GM12875 (cell line): Measurements from ENCODE around the gene ALPI.

Experiments
- H3K4me3 ChIP-seq: one replicate; pipeline ENCODE4 v1.5.1; 2011; ENCODE audit warnings: low read depth, low read length, control low read depth
- TF ChIP-seq, protein P1 (sequence below): IDR thresholded peaks from 2 replicates; pipeline ENCODE4 v1.5.1; 2011; ENCODE audit warnings: low read depth, mild to moderate bottlenecking, control low read depth, inconsistent platforms, low read length, moderate library complexity, borderline replicate concordance; ENCODE audit not compliant: insufficient read depth

Gene ALPI

DNA sequence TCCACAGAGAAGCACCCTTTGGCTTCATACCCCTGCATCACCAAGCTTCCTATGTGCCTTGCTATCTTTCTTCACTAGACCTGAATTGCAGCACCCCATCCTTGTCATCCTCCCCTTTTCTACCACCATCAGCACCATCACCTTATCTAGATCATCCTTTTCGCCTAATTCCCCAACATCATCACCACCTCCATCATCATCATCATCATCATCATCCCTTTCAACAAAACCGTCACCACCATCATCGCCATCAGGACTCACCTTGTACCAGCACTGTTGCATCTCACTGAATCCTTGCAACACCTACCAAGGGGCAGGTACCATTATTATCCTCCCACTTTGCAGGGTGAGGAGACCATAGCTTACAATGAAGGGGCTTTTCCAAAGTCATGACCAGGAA lies 42.5 kb downstream of the ALPI start:
- TF ChIP-seq, protein P1, sequence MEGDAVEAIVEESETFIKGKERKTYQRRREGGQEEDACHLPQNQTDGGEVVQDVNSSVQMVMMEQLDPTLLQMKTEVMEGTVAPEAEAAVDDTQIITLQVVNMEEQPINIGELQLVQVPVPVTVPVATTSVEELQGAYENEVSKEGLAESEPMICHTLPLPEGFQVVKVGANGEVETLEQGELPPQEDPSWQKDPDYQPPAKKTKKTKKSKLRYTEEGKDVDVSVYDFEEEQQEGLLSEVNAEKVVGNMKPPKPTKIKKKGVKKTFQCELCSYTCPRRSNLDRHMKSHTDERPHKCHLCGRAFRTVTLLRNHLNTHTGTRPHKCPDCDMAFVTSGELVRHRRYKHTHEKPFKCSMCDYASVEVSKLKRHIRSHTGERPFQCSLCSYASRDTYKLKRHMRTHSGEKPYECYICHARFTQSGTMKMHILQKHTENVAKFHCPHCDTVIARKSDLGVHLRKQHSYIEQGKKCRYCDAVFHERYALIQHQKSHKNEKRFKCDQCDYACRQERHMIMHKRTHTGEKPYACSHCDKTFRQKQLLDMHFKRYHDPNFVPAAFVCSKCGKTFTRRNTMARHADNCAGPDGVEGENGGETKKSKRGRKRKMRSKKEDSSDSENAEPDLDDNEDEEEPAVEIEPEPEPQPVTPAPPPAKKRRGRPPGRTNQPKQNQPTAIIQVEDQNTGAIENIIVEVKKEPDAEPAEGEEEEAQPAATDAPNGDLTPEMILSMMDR: no peak
- H3K4me3 ChIP-seq: no peak overlapping the region

DNA sequence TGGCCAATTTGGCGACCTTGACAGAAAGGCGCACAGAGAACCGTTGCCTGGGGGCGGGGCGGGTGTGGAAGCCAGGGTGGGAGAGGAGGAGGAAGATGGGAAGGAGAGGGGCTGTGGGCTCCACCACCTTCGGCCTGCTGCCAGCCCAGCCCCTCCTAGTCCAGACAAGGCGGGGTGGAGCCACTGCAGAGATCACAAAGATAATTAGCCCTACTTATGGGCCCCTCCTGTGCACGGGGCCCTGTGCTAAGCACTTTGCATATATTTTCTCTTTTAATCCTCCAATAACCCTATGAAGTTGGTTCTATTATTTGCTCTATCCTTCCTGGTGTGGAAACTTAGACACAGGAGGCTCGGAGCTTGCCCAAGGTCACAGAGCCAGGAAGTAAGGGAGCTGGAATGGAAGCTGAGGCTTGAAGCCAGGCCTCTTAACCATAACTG lies 45.4 kb downstream of the ALPI start:
- H3K4me3 ChIP-seq: no peak overlapping the region
- TF ChIP-seq, protein P1: no peak

DNA sequence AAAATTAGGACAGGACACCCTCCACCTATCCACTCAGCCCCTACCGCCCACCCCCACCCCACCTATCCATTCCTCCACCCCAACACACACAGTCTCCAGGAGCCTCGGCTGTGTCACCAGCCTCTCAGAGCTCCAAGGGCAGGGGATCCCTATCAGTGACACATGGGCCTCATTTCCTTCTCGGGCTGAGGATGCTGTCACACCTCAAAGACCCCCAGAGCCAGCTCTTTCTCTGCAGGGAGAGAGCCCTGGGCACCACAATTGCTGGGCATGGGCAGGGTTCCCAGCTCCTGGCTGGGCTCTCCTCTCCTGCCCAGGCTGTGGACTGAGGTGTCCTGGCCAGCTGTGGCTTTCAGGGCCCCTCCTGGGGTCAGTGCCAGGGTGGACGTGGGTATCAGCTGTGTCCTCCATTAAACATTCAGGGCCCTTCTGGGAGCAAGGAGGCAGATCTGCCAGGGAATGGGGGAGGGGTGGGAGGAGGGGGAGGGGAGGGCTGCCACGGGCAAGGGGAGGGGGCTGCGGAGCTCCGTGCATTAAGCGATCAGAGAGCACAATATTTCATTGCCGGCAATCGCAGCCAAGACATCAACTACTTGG lies 45.9 kb downstream of the ALPI start:
- TF ChIP-seq, protein P1: no peak
- no peak overlapping the region for H3K4me3 ChIP-seq

DNA sequence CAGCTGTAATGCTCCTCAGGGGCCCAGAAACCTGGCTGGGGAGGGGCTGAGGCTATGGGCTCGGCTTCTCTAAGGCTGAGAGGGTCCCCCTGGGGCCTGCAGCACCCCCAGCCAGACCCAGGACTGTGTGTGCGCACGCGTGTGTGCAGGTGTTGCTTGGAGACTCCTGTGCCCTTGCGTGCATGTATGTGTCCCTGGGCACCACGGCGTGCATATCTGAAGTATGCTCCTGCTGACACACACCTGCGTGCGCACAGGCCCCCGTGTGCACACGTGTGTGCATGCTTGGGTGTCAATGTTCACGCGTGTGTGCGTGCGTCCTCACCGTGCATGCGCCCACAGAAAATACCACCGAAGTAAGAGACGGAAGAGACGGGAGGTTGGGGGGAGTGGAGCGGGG lies 46.6 kb downstream of the ALPI start:
- TF ChIP-seq, protein P1: no peak

DNA sequence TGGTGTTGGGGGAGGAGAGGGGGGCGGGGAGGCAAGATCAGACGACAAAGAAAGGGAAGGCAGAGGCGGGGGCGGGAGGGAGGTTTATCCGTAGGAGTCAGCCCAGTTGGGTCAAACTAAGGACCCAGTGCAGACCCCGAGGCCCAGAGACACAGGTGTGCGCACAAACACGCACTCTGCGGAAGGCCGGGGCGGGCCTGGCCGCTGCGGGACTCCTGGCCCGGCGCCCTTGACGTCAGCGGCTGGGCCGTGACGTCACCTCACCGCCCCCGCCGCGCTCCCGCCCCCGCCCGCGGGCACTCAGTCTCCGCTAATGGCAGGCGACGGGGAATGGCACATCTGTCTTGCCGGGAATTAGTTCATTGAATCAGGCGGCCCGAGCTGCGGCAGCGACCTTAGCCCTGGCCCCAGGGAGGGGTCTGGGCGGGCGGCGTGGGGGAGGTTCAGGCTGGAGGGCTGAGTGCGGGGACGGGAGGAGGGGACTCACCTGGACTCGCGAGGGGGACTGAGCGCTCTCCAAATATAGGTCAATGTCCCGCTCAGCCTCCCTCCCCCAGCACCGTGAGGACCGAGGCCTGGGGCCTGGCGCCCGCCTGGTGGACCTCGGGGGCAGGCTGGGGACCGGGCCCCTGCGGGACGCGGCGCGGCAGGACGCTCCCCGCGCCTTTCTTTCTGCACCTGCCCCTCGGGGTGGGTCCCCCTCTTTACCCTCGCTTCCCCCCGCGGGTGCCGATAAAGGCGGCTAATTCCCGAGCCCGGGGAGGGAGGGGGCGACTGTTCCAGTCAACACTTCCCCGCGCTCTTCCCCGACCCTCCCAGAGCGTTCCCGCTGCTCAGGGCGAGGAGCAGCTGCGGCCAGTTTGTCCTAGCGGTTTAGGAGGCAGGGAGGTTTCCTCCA lies 47.2 kb downstream of the ALPI start:
- H3K4me3 ChIP-seq: no peak overlapping the region
- TF ChIP-seq, protein P1: no peak

More for the DNA sequence above, 46.6 kb downstream of the ALPI start:
- H3K4me3 ChIP-seq: no peak overlapping the region

DNA sequence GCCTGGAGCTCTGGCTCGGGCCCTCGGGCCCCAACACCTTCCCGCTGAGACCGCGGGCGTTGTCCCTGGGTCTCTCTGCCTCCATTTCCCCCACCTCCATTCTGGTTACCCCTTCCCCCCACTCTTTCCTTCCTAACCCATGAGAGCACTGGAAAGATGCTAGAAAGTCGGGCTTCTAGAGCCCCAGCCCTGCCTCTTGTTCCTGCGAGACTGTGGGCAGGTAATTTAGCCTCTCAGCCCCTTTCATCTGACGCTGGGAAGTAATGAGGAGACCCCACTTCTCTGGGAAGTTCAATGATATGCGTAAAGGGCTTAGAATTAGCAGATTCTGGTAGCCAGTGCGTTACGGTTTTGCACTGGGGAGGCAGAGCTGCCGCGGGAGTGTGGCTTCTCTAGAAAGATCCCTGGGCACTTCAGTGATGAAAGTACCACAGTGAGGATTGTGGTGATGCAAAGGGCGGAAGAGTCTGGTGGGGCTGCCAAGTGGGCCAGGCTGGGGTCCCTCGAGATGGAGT lies 47.9 kb downstream of the ALPI start:
- TF ChIP-seq, protein P1: no peak
- no peak overlapping the region for H3K4me3 ChIP-seq
